Heart left ventricle (tissue), 16 donors: ENCODE measurements around the gene TRAPPC1. TPM values are rescaled to one million over a fixed set of nuclear protein-coding genes. Genes with fewer than 3 reads are reported as not detected.

Source experiments
- ATAC-seq, 4 donors: fragments of 200-7000 bp; cut with Tn5 transposase; one replicate each; pipeline ENCODE4 v1.9.1; 2020 to 2022; ENCODE audit warnings: moderate library complexity in 4 of 4, mild to moderate bottlenecking in 3 of 4, moderate number of reproducible peaks in 1 of 4
- DNase-seq, 5 donors: peaks; one replicate each; pipeline ENCODE4 v3.0.0-alpha.2; 2020
- H3K27ac ChIP-seq, 12 donors: fragments of 200-600 bp; sonication (generic) in 4 of 12; one replicate each; pipeline versions ENCODE4 v1.5.0 to v1.8.0; 2016 to 2022; ENCODE audit warnings: mild to moderate bottlenecking in 2 of 12
- H3K27me3 ChIP-seq, 9 donors: fragments of 200-600 bp; sonication (generic) in 2 of 9; one replicate each; pipeline versions ENCODE4 v1.5.1 to v1.8.0; 2016 to 2022; ENCODE audit warnings: mild to moderate bottlenecking in 3 of 9
- H3K36me3 ChIP-seq, 9 donors: fragments of 200-600 bp; sonication (generic) in 2 of 9; one replicate each; pipeline versions ENCODE4 v1.5.0 to v1.8.0; 2018 to 2022; ENCODE audit warnings: mild to moderate bottlenecking in 2 of 9
- H3K4me1 ChIP-seq, 12 donors: fragments of 200-600 bp; sonication (generic) in 4 of 12; one replicate each; pipeline versions ENCODE4 v1.5.0 to v1.8.0; 2016 to 2022; ENCODE audit warnings: mild to moderate bottlenecking in 3 of 12
- H3K4me3 ChIP-seq, 12 donors: fragments of 200-600 bp; sonication (generic) in 4 of 12; one replicate each; pipeline versions ENCODE4 v1.5.0 to v1.8.0; 2017 to 2022; ENCODE audit warnings: mild to moderate bottlenecking in 9 of 12, moderate library complexity in 4 of 12
- H3K9me3 ChIP-seq, 12 donors: fragments of 200-600 bp; sonication (generic) in 4 of 12; one replicate each; pipeline versions ENCODE4 v1.5.0 to v1.8.0; 2016 to 2022; ENCODE audit warnings: mild to moderate bottlenecking in 1 of 12
- CTCF ChIP-seq, 12 donors: fragments of 200-600 bp; sonication (generic) in 4 of 12; IDR thresholded peaks; one replicate each; pipeline versions ENCODE4 v1.5.0 to v1.8.0; 2018 to 2022; ENCODE audit warnings: antibody characterized with exemption in 12 of 12, mild to moderate bottlenecking in 5 of 12
- POLR2A ChIP-seq, 2 donors: fragments of 450-650 bp; IDR thresholded peaks; one replicate each; pipeline ENCODE4 v1.6.1; 2017; ENCODE audit warnings: antibody characterized with exemption in 2 of 2, mild to moderate bottlenecking in 2 of 2, moderate library complexity in 2 of 2
- WGBS, 4 donors: extraction: QIAGEN DNeasy Blood & Tissue Kit in 2 of 4; methylation state at CpG; one replicate each; pipeline versions ENCODE4 v1.1.5 to v1.1.7; 2013 to 2018; 5-methylcytosine and 5-hydroxymethylcytosine counted together
- intact Hi-C, 10 donors: fragments of 100-400 bp; cut with DNase I; formaldehyde crosslinking; loops; one replicate each; pipeline versions ENCODE4 v1.11.1 to v1.14.2; 2022
- polyA plus RNA-seq, 2 donors: library from polyadenylated mRNA; stranded (reverse); fragments of 200-250 nt; gene quantifications; one replicate each; pipeline ENCODE4 v1.2.3, GENCODE V29; 2013
- total RNA-seq, 9 donors: library from RNA; depleted of rRNA in 2 of 9; stranded (reverse); fragments of >200 nt in 2 of 9; fragmentation: NEBNext Ultra II Directional in 3 of 9; extraction: Animal tissue kit (Norgen Biotek cat#: 25700) in 3 of 9; gene quantifications; one replicate each; pipeline versions ENCODE4 v1.1.0 to v1.2.4, GENCODE V29; 2016 to 2023
- donor health status: ischemic (EF 13 %, LVEDD 7.1; RV severe dilation, severe dysfunction).
- donor health status: healthy with polysubstance abuse.
- donor health status: DM: no; HTN: yes; CAD: no.
- donor health status: DM: no; HTN: no; CAD: no.
- donor health status: ischemic (EF 25% LVEDD 6.9; RV normal size, moderate dysfunction).
- donor health status: ischemic (EF 25% LVEDD 5.7; RV mildly dilated, moderate dysfunction).
- donor health status: healthy.
- donor health status: DM: yes; HTN: yes; CAD: no.
- donor health status: ischemic (EF 35%, LVEDD 5.7; RV mildly dilated, moderate dysfunction).
- donor health status: nonischemic (EF 11% LVEDD 7.7; RV severe dilation, severe dysfunction).
- donor health status: DM: yes; HTN: yes; CAD: no.
- donor health status: PGD.
- donor health status: ischemic (EF 29% LVEDD 5.4; RV normal size, mild dysfunction).
- donor health status: nonischemic (EF 23%, LVEDD 6.1; RV moderate dilation, normal function).

Gene TRAPPC1
- total and polyA plus RNA-seq, 11 donors, result 60.8 to 170 (median 132) TPM

- DNase-seq (peak in 1 of 5 donors; percentile 23), ATAC-seq (no peak)
- Histone ChIP-seq H3K4me1 (peaks cover 0 to 56% (median 10%) of the 10 kb centered on the region in 12 donors), H3K4me3 (no peak overlapping the region), H3K27ac (peak overlapping the region in 2 of 12 donors; percentile 14 to 20), H3K9me3 (no peaks in the 10 kb centered on the region), H3K36me3 (peaks cover 0 to 46% (median 5%) of the 10 kb centered on the region in 9 donors), H3K27me3 (no peaks in the 10 kb centered on the region)
- no peak for TF ChIP-seq POLR2A (IDR thresholded peaks at IDR 0.05)
- TF ChIP-seq CTCF (IDR thresholded peaks at IDR 0.05), result no peak
- 46 to 52% (median 51%) methylated on average over 7 of the region's 7 CpGs for WGBS, 4 donors
- intact Hi-C loops, result no loop called here
Observed at GRCh38 chr17:7881276-7882054, 50.3 kb downstream of the TRAPPC1 start.

Other genes with a start within 250 kb of the TRAPPC1 start
- gene TP53, start 244.5 kb downstream of the TRAPPC1 start, total RNA-seq, result 10 to 100 TPM; 10.0 to 44.6 (median 12.8) TPM
- 1 to 10 TPM; 6.8 to 9.0 TPM for gene TP53, start 244.5 kb downstream of the TRAPPC1 start, polyA plus RNA-seq
- gene WRAP53, start 243.5 kb downstream of the TRAPPC1 start, total RNA-seq, result 1 to 10 TPM; 3.7 to 9.8 (median 4.8) TPM
- gene WRAP53, start 243.5 kb downstream of the TRAPPC1 start, polyA plus RNA-seq, result 10 to 100 TPM in 1 of 2 donors, 1 to 10 TPM in 1; 5.4 to 12.0 TPM
- 1 to 10 TPM in 1 of 9 donors, under 1 TPM in 8; 0.10 to 4.6 (median 0.36) TPM for gene EFNB3, start 226.7 kb downstream of the TRAPPC1 start, total RNA-seq
- gene EFNB3, start 226.7 kb downstream of the TRAPPC1 start, polyA plus RNA-seq, result under 1 TPM; 0.15 to 0.43 TPM
- under 1 TPM in 5 of 9 donors, not detected in 4; 0.02 to 0.56 (median 0.05) TPM for gene DNAH2, start 214.2 kb downstream of the TRAPPC1 start, total RNA-seq
- gene DNAH2, start 214.2 kb downstream of the TRAPPC1 start, polyA plus RNA-seq, result under 1 TPM; 0.04 TPM
- gene KDM6B, start 97.7 kb downstream of the TRAPPC1 start, total RNA-seq, result 10 to 100 TPM in 8 of 9 donors, 1 to 10 TPM in 1; 7.4 to 29.3 (median 24.8) TPM
- gene KDM6B, start 97.7 kb downstream of the TRAPPC1 start, polyA plus RNA-seq, result 10 to 100 TPM; 11.6 to 14.4 TPM
- 100 to 1,000 TPM in 1 of 9 donors, 10 to 100 TPM in 8; 16.7 to 130 (median 27.0) TPM for gene TMEM88, start 76.9 kb downstream of the TRAPPC1 start, total RNA-seq
- 100 to 1,000 TPM in 1 of 2 donors, 10 to 100 TPM in 1; 97.7 to 112 TPM for gene TMEM88, start 76.9 kb downstream of the TRAPPC1 start, polyA plus RNA-seq
- 100 to 1,000 TPM in 1 of 9 donors, 10 to 100 TPM in 8; 60.9 to 141 (median 72.4) TPM for gene NAA38, start 74.4 kb downstream of the TRAPPC1 start, total RNA-seq
- gene NAA38, start 74.4 kb downstream of the TRAPPC1 start, polyA plus RNA-seq, result 100 to 1,000 TPM in 1 of 2 donors, 10 to 100 TPM in 1; 75.2 to 179 TPM
- 10 to 100 TPM in 8 of 9 donors, 1 to 10 TPM in 1; 9.3 to 20.4 (median 16.6) TPM for gene CYB5D1, start 73.9 kb downstream of the TRAPPC1 start, total RNA-seq
- 10 to 100 TPM; 11.7 to 15.5 TPM for gene CYB5D1, start 73.9 kb downstream of the TRAPPC1 start, polyA plus RNA-seq
- 10 to 100 TPM in 6 of 9 donors, 1 to 10 TPM in 3; 6.7 to 30.6 (median 13.6) TPM for gene CHD3, start 43.2 kb downstream of the TRAPPC1 start, total RNA-seq
- gene CHD3, start 43.2 kb downstream of the TRAPPC1 start, polyA plus RNA-seq, result 10 to 100 TPM; 17.5 to 17.9 TPM
- gene RNF227, start 15.7 kb downstream of the TRAPPC1 start, total RNA-seq, result 1 to 10 TPM in 5 of 9 donors, under 1 TPM in 4; 0.51 to 4.9 (median 1.1) TPM
- under 1 TPM; 0.79 to 0.88 TPM for gene RNF227, start 15.7 kb downstream of the TRAPPC1 start, polyA plus RNA-seq
- 1 to 10 TPM in 2 of 9 donors, under 1 TPM in 5, not detected in 2; 0.19 to 1.7 (median 0.38) TPM for gene KCNAB3, start 2.1 kb downstream of the TRAPPC1 start, total RNA-seq
- under 1 TPM; 0.22 to 0.88 TPM for gene KCNAB3, start 2.1 kb downstream of the TRAPPC1 start, polyA plus RNA-seq
- 10 to 100 TPM in 4 of 9 donors, 1 to 10 TPM in 5; 7.9 to 19.2 (median 9.7) TPM for gene CNTROB, start 260 bp upstream of the TRAPPC1 start, total RNA-seq
- gene CNTROB, start 260 bp upstream of the TRAPPC1 start, polyA plus RNA-seq, result 10 to 100 TPM; 11.2 to 15.4 TPM
- not detected for gene GUCY2D, start 70.7 kb upstream of the TRAPPC1 start, total RNA-seq
- gene GUCY2D, start 70.7 kb upstream of the TRAPPC1 start, polyA plus RNA-seq, result under 1 TPM in 1 of 2 donors, not detected in 1; 0.04 TPM
- gene ALOX15B, start 107.1 kb upstream of the TRAPPC1 start, total RNA-seq, result 1 to 10 TPM in 1 of 9 donors, under 1 TPM in 4, not detected in 4; 0.07 to 2.2 (median 0.18) TPM
- gene ALOX15B, start 107.1 kb upstream of the TRAPPC1 start, polyA plus RNA-seq, result 1 to 10 TPM in 1 of 2 donors, under 1 TPM in 1; 0.23 to 1.4 TPM
- not detected for gene ALOX12B, start 155.8 kb upstream of the TRAPPC1 start, total RNA-seq
- gene ALOX12B, start 155.8 kb upstream of the TRAPPC1 start, polyA plus RNA-seq, result not detected
- not detected for gene ALOXE3, start 186.6 kb upstream of the TRAPPC1 start, total RNA-seq
- gene ALOXE3, start 186.6 kb upstream of the TRAPPC1 start, polyA plus RNA-seq, result under 1 TPM in 1 of 2 donors, not detected in 1; 0.12 TPM
- gene HES7, start 192.2 kb upstream of the TRAPPC1 start, total RNA-seq, result under 1 TPM in 4 of 9 donors, not detected in 5; 0.17 to 0.76 (median 0.44) TPM
- gene HES7, start 192.2 kb upstream of the TRAPPC1 start, polyA plus RNA-seq, result under 1 TPM; 0.23 to 0.40 TPM
- gene PER1, start 220.5 kb upstream of the TRAPPC1 start, total RNA-seq, result 100 to 1,000 TPM in 3 of 9 donors, 10 to 100 TPM in 6; 40.2 to 132 (median 86.3) TPM
- 100 to 1,000 TPM in 1 of 2 donors, 10 to 100 TPM in 1; 96.2 to 164 TPM for gene PER1, start 220.5 kb upstream of the TRAPPC1 start, polyA plus RNA-seq
- gene VAMP2, start 231.0 kb upstream of the TRAPPC1 start, total RNA-seq, result 10 to 100 TPM; 21.5 to 67.2 (median 51.1) TPM
- 10 to 100 TPM; 49.0 to 50.6 TPM for gene VAMP2, start 231.0 kb upstream of the TRAPPC1 start, polyA plus RNA-seq
- 10 to 100 TPM in 3 of 9 donors, 1 to 10 TPM in 6; 5.3 to 16.4 (median 8.4) TPM for gene TMEM107, start 244.4 kb upstream of the TRAPPC1 start, total RNA-seq
- gene TMEM107, start 244.4 kb upstream of the TRAPPC1 start, polyA plus RNA-seq, result 1 to 10 TPM; 3.8 to 8.9 TPM